Mucosa of gallbladder (tissue), 1 donor: ENCODE data around the gene CEP20. TPM values are rescaled to one million over a fixed set of nuclear protein-coding genes. Genes with fewer than 3 reads are reported as not detected.

Experiments used
- DNase-seq: peaks from one replicate; pipeline ENCODE4 v3.0.0-alpha.2; 2020; ENCODE audit warnings: low spot score
- total RNA-seq: library from RNA; stranded (reverse); gene quantifications from one replicate; pipeline ENCODE4 v1.2.1, GENCODE V29; 2021
- donor health status: DM: no; HTN: no; CAD: no.

CEP20 gene
- total RNA-seq, 1 donor from 2014 or later = 21.2 TPM

- DNase-seq = no peak
Measured at GRCh38 chr16:15832241-15832640, 56.2 kb downstream of the CEP20 start.

GRCh38 chr16:15830832-15831451 lies 57.5 kb downstream of the CEP20 start:
- DNase-seq = no peak

- DNase-seq = peak; percentile 68
Measured at GRCh38 chr16:15829460-15829859, 58.9 kb downstream of the CEP20 start.

- no peak for DNase-seq
Measured at GRCh38 chr16:15827709-15828343, 60.6 kb downstream of the CEP20 start.

GRCh38 chr16:15827299-15827698 lies 61.1 kb downstream of the CEP20 start:
- no peak for DNase-seq

- DNase-seq = no peak
Measured at GRCh38 chr16:15825750-15826305, 62.6 kb downstream of the CEP20 start.

- DNase-seq = peak; percentile 54
Measured at GRCh38 chr16:15822957-15823356, 65.4 kb downstream of the CEP20 start.

GRCh38 chr16:15820837-15821236 lies 67.6 kb downstream of the CEP20 start:
- no peak for DNase-seq

GRCh38 chr16:15819046-15819445 lies 69.4 kb downstream of the CEP20 start:
- no peak for DNase-seq

GRCh38 chr16:15817446-15817845 lies 71.0 kb downstream of the CEP20 start:
- no peak for DNase-seq

GRCh38 chr16:15816228-15816627 lies 72.2 kb downstream of the CEP20 start:
- no peak for DNase-seq

Other genes with a start within 250 kb of the CEP20 start
- gene MARF1, start 245.4 kb downstream of the CEP20 start, total RNA-seq = 92.6 TPM
- gene NDE1, start 238.4 kb downstream of the CEP20 start, total RNA-seq = 30.0 TPM
- 1,761 TPM for gene MYH11, start 31.6 kb downstream of the CEP20 start, total RNA-seq
- gene ABCC1, start 61.0 kb upstream of the CEP20 start, total RNA-seq = 27.6 TPM